ENCODE measurements around the gene MYH11.

Gene MYH11

GRCh38 chr16:15881794-15882379 lies 25.1 kb upstream of the MYH11 start:
- TF ChIP-seq EZH2 (IDR thresholded peaks at IDR 0.05; ENCODE audit: borderline replicate concordance, low read length): no peak
- TF ChIP-seq, protein P1, sequence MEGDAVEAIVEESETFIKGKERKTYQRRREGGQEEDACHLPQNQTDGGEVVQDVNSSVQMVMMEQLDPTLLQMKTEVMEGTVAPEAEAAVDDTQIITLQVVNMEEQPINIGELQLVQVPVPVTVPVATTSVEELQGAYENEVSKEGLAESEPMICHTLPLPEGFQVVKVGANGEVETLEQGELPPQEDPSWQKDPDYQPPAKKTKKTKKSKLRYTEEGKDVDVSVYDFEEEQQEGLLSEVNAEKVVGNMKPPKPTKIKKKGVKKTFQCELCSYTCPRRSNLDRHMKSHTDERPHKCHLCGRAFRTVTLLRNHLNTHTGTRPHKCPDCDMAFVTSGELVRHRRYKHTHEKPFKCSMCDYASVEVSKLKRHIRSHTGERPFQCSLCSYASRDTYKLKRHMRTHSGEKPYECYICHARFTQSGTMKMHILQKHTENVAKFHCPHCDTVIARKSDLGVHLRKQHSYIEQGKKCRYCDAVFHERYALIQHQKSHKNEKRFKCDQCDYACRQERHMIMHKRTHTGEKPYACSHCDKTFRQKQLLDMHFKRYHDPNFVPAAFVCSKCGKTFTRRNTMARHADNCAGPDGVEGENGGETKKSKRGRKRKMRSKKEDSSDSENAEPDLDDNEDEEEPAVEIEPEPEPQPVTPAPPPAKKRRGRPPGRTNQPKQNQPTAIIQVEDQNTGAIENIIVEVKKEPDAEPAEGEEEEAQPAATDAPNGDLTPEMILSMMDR (IDR thresholded peaks at IDR 0.05; ENCODE audit: low read length): no peak
- Histone ChIP-seq H3K4me2 (ENCODE audit: low read length) (no peak overlapping the region), H4K20me1 (ENCODE audit: insufficient read depth, low read length) (no peaks in the 10 kb centered on the region), H3K79me2 (ENCODE audit: insufficient read depth, low read length) (peaks cover 33% of the 10 kb centered on the region), H3F3A (ENCODE audit: insufficient read depth, low read length) (no peaks in the 10 kb centered on the region), H3K9me3 (ENCODE audit: low read length) (no peaks in the 10 kb centered on the region), H3K36me3 (ENCODE audit: insufficient read depth, low read length) (peaks cover 76% of the 10 kb centered on the region), H3K27ac (ENCODE audit: low read depth, low read length, poor library complexity, severe bottlenecking) (no peak overlapping the region), H3K9ac (ENCODE audit: low read length) (no peak overlapping the region), H3K9me2 (ENCODE audit: low read depth, low read length) (no peaks in the 10 kb centered on the region), H3K27me3 (ENCODE audit: insufficient read depth, low read length) (no peaks in the 10 kb centered on the region), H2AFZ (ENCODE audit: low read length) (no peak overlapping the region), H3K4me3 (ENCODE audit: low read depth, low read length, poor library complexity, severe bottlenecking) (no peak overlapping the region), H3K4me1 (ENCODE audit: insufficient read depth, low read length, severe bottlenecking) (peaks cover 11% of the 10 kb centered on the region)

DNA sequence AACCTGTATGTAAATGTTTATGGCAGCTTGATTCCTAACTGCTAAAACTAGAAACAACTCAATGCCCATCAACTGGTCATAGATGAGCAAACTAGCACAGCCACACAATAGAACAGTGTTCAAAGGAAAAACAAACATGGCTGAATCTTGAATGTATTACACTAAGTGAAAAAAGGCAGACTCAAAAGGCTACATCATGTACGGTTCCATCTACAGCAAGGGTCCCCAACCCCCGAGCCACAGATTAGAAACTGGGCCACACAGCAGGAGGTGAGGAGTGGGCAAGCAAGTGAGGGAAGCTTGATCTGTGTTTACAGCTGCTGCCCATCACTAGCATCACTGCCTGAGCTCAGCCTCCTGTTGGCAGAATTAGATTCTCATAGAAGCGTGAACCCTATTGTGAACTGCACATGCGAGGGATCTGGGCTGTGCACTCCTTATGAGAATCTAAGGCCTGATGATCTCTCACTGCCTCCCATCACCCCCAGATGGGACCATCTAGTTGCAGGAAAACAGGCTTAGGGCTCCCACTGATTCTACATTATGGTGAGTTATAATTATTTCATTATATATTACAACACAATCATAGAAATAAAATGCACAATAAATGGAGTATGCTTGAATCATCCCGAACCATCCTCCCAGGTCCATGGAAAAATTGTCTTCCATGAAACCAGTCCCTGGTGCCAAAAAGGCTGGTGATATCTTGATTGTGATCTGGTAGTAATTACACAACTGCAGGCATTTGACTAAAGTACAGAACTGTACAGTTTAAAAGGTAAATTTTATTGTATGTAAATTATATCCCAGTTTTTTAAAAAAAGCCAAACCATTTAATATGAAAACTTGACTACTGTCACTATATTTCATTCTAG lies 23.8 kb upstream of the MYH11 start:
- Histone ChIP-seq H3K27ac (ENCODE audit: low read depth, low read length, poor library complexity, severe bottlenecking) (no peak overlapping the region), H3K36me3 (ENCODE audit: insufficient read depth, low read length) (peaks cover 67% of the 10 kb centered on the region), H3K4me3 (ENCODE audit: low read depth, low read length, poor library complexity, severe bottlenecking) (no peak overlapping the region), H3K9me3 (ENCODE audit: low read length) (no peaks in the 10 kb centered on the region), H3K27me3 (ENCODE audit: insufficient read depth, low read length) (no peaks in the 10 kb centered on the region), H3K9me2 (ENCODE audit: low read depth, low read length) (no peaks in the 10 kb centered on the region), H3F3A (ENCODE audit: insufficient read depth, low read length) (no peaks in the 10 kb centered on the region), H3K9ac (ENCODE audit: low read length) (no peak overlapping the region), H3K4me2 (ENCODE audit: low read length) (no peak overlapping the region), H3K79me2 (ENCODE audit: insufficient read depth, low read length) (peaks cover 21% of the 10 kb centered on the region), H4K20me1 (ENCODE audit: insufficient read depth, low read length) (no peaks in the 10 kb centered on the region), H2AFZ (ENCODE audit: low read length) (no peak overlapping the region), H3K4me1 (ENCODE audit: insufficient read depth, low read length, severe bottlenecking) (peaks cover under 1% of the 10 kb centered on the region)
- TF ChIP-seq, protein P1 (IDR thresholded peaks at IDR 0.05; ENCODE audit: low read length): no peak
- TF ChIP-seq EZH2 (IDR thresholded peaks at IDR 0.05; ENCODE audit: borderline replicate concordance, low read length): no peak

GRCh38 chr16:15879255-15879811 lies 22.5 kb upstream of the MYH11 start:
- Histone ChIP-seq H4K20me1 (ENCODE audit: insufficient read depth, low read length) (no peaks in the 10 kb centered on the region), H3K27me3 (ENCODE audit: insufficient read depth, low read length) (no peaks in the 10 kb centered on the region), H2AFZ (ENCODE audit: low read length) (no peak overlapping the region), H3K4me1 (ENCODE audit: insufficient read depth, low read length, severe bottlenecking) (no peaks in the 10 kb centered on the region), H3F3A (ENCODE audit: insufficient read depth, low read length) (no peaks in the 10 kb centered on the region), H3K9me3 (ENCODE audit: low read length) (no peaks in the 10 kb centered on the region), H3K27ac (ENCODE audit: low read depth, low read length, poor library complexity, severe bottlenecking) (no peak overlapping the region), H3K9me2 (ENCODE audit: low read depth, low read length) (no peaks in the 10 kb centered on the region), H3K4me3 (ENCODE audit: low read depth, low read length, poor library complexity, severe bottlenecking) (no peak overlapping the region), H3K36me3 (ENCODE audit: insufficient read depth, low read length) (peaks cover 66% of the 10 kb centered on the region), H3K79me2 (ENCODE audit: insufficient read depth, low read length) (peaks cover 11% of the 10 kb centered on the region), H3K9ac (ENCODE audit: low read length) (no peak overlapping the region), H3K4me2 (ENCODE audit: low read length) (no peak overlapping the region)
- TF ChIP-seq, protein P1 (IDR thresholded peaks at IDR 0.05; ENCODE audit: low read length): no peak
- TF ChIP-seq EZH2 (IDR thresholded peaks at IDR 0.05; ENCODE audit: borderline replicate concordance, low read length): no peak

Measured in OCI-LY1 (cell line).